Fibroblast of lung (primary cell): ENCODE data around the gene PCDHGA10.

Experiments used
- CTCF ChIP-seq, 2 donors: IDR thresholded peaks in 1 of 2; conservative IDR thresholded peaks in 1 of 2; 1 replicate in 1 of 2; 2 replicates in 1 of 2; pipeline ENCODE4 v1.5.1; 2011 to 2012; ENCODE audit warnings: low read length in 2 of 2, control low read depth in 1 of 2, inconsistent platforms in 1 of 2, low read depth in 1 of 2, mild to moderate bottlenecking in 1 of 2
- EZH2 ChIP-seq: IDR thresholded peaks from 2 replicates; pipeline ENCODE4 v1.5.1; 2012; ENCODE audit warnings: low read length, control low read depth, mild to moderate bottlenecking; ENCODE audit errors: missing control alignments

GRCh38 chr5:141374627-141375026, 38.2 kb upstream of the PCDHGA10 start:
- TF ChIP-seq CTCF (conservative IDR thresholded peaks at IDR 0.05 in 1 of 2, IDR thresholded peaks at IDR 0.05 in 1 of 2; ENCODE audit: low read depth in 1 of 2, low read length in 2 of 2) = no peak
- no peak for TF ChIP-seq EZH2
